GM12864 (cell line): ENCODE measurements around the gene CNKSR2.

Experiments
- DNase-seq: peaks from one replicate; pipeline ENCODE4 v3.0.0-alpha.2; 2011; ENCODE audit warnings: low read depth
- H3K4me3 ChIP-seq: 2 replicates; pipeline ENCODE4 v1.5.1; 2011; ENCODE audit warnings: mild to moderate bottlenecking, low read depth, low read length, control low read depth
- TF ChIP-seq, protein P1 (sequence below): IDR thresholded peaks from 2 replicates; pipeline ENCODE4 v1.5.1; 2011; ENCODE audit warnings: low read depth, mild to moderate bottlenecking, moderate library complexity, low read length, control low read depth, inconsistent platforms; ENCODE audit errors: missing control alignments

CNKSR2 gene

DNA sequence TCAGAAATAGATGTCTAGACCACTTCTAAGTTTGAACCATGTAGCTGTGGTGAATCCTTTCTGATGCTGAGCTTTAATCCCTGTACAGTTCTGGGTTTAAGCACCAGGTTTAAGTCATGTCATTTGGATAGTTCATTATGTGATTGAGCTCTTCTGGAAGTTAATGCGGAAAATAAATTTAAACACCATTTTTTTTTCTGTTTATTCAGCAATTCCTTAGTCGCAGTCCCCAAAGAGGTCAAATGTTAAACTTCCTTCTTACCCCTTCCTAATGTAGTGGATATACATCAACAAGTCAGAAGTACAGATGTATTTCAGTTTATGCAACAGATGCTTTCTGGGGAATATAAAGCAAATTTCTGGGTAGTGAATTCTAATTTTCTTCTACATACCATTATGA lies 52.9 kb downstream of the CNKSR2 start:
- DNase-seq: no peak
- TF ChIP-seq, protein P1, sequence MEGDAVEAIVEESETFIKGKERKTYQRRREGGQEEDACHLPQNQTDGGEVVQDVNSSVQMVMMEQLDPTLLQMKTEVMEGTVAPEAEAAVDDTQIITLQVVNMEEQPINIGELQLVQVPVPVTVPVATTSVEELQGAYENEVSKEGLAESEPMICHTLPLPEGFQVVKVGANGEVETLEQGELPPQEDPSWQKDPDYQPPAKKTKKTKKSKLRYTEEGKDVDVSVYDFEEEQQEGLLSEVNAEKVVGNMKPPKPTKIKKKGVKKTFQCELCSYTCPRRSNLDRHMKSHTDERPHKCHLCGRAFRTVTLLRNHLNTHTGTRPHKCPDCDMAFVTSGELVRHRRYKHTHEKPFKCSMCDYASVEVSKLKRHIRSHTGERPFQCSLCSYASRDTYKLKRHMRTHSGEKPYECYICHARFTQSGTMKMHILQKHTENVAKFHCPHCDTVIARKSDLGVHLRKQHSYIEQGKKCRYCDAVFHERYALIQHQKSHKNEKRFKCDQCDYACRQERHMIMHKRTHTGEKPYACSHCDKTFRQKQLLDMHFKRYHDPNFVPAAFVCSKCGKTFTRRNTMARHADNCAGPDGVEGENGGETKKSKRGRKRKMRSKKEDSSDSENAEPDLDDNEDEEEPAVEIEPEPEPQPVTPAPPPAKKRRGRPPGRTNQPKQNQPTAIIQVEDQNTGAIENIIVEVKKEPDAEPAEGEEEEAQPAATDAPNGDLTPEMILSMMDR: no peak
- H3K4me3 ChIP-seq: no peak overlapping the region

DNA sequence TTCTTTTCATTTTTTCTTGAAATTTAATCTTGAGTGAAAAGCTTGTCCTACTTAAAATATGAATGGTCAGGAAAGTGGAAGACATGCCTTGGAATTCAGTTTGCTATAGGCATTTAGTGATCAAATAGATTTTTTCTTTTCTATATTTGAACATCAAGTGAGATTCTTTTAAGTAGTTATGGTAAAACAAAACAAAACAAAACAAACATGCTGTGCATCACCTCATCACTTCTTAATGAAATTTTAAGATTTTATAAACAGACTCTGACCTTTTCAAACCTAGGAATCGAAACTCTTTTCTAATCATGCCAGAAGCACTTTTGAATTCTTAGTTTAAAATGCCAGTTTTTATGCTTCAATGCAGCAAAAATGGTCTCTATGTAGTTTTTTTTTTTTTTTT lies 62.8 kb downstream of the CNKSR2 start:
- DNase-seq: no peak

DNA sequence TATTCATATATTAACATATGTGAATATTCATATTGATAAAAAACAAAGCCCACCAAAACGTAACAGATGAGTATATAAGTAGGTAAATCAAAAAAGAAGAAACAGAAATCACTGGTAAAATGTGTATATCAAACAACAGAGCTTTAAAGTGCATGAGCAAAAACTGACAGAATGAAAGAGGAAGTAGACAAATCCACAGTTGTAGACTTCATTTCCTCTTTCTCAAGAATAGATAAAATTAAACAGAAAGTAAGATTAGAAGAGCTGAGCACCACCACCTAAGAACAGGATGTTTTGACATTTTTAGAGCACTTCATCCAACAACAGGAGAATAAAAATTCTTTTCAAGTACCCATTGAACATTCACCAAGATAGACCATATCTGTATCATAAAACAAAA lies 64.6 kb downstream of the CNKSR2 start:
- TF ChIP-seq, protein P1: no peak
- peak; percentile 3 for DNase-seq
- no peak overlapping the region for H3K4me3 ChIP-seq

More for the DNA sequence above, 62.8 kb downstream of the CNKSR2 start:
- TF ChIP-seq, protein P1: no peak
- H3K4me3 ChIP-seq: no peak overlapping the region

DNA sequence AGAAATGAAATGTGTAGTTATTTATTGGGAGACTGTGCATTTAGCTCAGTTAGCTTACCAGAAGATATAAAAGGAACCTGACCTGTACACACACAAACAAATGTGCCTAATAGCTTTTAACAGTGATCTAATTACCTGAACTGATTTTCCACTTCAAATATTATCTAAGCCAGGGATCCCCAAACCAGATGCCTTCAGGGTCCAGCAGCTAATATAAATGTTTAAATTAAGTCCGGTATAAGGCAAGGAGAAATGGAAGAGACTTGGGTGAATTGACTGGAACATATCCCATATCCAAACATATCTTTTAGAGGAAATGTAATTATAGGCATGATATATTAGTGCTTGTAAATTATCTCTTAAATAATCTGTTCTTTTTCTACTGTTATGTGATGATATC lies 66.7 kb downstream of the CNKSR2 start:
- no peak overlapping the region for H3K4me3 ChIP-seq
- no peak for DNase-seq
- TF ChIP-seq, protein P1: no peak

DNA sequence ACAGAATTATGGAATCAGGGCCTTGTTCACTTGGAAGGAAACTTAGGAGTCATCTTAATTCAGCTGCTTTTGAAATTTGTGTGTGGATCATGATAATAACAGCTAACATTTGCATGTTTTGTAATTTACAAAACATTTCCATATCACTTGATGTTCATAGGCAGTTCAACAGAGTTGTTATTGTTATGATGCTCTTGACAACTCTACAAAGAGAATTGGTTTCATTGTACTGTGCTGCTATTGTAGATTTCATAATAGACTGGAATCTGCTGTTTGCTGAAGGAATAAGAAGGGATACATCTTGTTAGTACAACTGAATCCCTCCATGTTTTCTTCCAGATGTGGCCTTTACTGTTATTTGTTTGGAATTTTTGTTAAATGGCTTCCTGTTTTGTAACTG lies 83.5 kb downstream of the CNKSR2 start:
- no peak overlapping the region for H3K4me3 ChIP-seq
- no peak for DNase-seq
- TF ChIP-seq, protein P1: no peak

DNA sequence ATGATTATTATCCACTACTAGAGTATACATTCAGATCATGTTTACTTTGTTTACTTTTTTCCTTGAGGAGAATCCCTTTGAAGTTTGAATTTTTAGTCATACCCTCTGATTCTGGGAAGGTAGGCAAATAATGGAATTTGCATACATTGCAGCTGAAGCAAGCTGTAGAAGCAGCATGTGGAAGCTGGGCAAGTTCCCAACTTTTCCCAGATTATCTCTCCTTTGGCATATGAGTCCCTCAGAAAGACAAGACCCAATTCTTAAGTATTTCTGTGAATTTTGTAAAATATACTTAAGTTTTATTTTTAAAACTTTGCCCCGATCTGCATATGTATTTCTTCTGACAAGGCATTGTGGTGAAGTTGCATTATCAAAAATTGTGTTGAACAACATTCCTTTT lies 94.9 kb downstream of the CNKSR2 start:
- TF ChIP-seq, protein P1: no peak
- DNase-seq: no peak
- no peak overlapping the region for H3K4me3 ChIP-seq

DNA sequence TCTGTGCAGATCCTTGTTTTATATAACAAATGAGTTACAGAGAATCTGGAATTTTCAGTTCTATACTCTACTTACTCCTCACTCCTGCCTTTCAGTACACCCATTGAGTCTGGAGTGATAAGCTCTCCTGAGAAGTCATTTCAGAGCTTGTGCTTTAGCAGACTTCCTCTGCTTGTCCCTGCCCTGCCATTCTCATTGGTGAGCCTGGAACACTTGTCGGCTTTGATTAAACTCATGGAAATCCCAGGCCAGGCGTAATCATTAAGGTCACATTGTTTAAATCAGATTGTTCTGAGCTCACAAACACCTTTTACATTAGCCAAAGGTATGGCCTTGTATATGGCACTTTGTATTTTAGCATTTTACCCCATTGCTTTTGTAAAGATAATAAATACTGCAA lies 102.7 kb downstream of the CNKSR2 start:
- DNase-seq: no peak
- H3K4me3 ChIP-seq: no peak overlapping the region
- TF ChIP-seq, protein P1: no peak
